ENCODE results near the gene IMMP2L.

The IMMP2L gene

DNA sequence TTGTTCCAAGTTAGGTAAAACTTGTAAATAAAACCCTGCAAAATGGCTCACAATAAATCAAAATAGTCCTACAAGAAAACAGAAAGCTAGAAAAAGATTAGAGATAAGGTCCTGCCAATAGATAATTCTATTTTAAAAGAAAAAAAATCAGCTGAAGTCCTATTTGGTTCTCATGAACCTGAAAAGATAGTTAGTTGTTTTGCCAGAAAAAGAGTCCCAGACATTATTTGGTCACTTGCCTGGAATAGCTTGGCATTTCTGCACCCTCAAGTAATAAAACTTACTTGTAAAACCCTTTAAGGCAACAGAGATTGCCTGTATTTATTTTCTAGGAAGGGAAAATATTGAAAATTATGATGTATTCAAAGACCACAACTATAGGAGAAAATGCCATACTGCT, 423.7 kb downstream of the IMMP2L start:
- DNase-seq = no peak

DNA sequence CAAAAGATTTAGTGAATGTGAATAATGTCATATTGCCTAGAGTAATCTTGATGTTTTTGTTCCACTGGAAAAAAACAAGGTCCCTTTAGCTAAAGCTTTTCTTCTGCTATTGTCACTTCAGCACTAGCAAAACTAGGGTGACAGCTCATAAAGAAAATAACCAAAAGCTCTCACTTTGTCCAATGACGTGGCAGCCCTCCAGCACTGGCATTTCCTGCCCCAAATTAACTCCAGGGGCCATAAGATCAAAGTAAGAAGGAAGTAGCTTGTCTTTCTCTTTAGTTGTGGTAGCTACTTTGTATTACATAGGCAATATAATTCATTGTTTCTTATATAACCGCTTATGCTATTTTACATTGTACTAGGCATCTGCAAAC, 424.1 kb downstream of the IMMP2L start:
- DNase-seq = peak; percentile 61

DNA sequence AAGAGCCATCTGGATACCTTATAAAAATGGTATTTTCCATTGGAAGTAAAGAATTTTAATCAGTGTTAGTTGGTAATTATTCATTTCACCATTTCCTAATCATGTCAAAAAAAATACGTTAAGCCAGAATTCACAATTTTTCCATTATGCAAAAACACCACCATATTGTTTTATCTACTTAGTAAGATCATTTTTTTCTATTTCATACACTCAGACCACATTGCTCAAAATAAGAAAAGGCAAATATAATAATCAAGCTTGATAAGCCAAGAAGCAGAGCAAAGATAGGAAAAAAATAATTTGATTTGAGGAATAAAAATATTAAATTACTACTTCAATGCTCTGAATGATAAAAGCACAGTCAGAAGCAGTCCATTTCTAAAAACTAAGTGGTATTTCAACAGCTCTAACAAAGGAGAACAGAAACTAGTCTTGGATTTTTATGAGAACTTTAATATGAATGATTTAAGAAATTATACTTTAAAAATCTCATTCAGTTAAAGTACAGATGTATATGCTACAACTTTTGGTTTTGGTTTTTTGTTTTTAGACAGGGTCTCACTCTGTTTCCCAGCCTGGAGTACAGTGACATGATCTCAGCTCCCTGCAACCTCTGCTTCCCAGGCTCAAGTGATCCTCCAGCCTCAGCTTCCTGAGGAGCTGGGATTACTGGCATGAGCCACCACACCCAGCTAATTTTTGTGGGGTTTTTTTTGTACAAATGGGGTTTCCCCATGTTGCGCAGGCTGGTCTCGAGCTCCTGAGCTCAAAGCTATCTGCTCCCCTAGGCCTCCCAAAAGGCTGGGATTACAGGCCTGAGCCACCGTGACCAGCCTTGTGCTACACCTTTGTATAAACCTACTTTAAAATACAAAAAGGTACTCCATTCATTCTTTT, 424.7 kb downstream of the IMMP2L start:
- DNase-seq = peak; percentile 30

DNA sequence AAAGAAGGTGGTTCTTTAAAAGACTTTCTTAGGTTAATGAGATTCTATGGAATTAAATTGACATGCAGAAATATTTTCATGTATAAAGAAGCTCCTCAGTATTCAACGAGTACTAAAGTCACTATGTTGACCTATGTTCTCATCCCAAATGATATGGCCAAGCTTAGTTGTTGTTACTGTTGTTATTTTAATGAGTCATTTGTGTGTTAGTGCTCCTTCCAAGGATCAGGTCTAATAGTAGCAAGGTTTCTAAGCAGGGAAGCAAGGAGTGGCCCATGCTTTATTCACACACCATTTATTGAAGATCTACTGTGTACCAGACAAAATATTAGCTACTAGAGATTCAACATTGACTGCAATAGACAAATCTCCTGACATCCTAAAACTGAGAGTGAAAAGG, 429.5 kb downstream of the IMMP2L start:
- no peak for DNase-seq

DNA sequence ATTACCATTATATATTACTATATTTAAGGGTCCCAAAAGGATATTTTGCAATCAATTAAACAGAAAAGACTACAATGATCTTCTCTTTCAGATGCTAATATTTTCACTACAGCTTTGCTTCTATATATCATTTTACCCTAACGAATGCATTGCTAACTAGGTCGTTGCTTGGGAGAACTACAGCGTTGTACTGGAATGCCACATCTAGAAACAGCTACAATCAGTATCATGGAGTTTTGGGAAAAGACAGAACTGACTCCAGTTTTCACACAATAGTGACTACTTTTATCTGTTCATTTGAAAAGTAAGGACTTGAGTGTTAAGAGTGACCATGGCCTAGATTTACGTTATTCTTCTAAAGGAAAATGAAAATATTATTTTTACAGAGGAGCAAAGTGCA, 432.9 kb downstream of the IMMP2L start:
- DNase-seq = no peak

DNA sequence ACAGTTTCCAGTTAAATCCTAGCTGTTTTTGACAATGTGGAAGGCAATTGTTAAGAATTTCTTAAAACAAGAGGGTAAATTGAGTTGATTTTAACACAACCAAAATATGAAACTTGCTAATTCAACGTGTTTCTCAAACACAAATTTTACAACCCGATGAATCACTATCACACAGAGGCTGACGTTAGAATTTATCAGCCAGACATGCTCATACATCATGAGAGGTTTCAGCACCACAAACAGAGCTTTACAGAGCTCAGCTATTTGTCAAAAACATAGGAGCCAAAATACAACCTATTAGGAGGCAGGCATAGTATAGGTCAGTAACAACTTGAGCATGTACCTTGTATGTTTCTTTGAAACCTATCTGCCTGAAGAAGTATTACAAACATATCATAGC, 435.3 kb downstream of the IMMP2L start:
- no peak for DNase-seq

DNA sequence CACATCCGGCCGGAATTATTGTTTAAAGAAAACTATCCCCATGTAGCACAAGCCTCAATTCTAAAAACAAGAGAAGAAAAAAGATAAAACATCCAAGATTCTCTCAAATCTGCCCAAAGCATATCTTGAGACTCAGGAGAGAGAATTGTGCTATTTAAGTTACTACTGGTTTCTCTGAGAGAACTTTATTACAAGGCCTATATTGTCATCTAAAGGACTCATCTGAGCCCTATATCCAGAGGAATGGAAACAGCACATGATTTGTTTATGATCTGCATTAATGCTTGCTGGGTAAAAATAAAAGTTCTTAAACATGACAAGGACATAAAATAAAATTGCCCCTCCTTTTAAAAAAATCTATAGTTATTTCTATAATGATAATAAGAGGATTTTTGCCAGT, 446.3 kb downstream of the IMMP2L start:
- no peak for DNase-seq

DNA sequence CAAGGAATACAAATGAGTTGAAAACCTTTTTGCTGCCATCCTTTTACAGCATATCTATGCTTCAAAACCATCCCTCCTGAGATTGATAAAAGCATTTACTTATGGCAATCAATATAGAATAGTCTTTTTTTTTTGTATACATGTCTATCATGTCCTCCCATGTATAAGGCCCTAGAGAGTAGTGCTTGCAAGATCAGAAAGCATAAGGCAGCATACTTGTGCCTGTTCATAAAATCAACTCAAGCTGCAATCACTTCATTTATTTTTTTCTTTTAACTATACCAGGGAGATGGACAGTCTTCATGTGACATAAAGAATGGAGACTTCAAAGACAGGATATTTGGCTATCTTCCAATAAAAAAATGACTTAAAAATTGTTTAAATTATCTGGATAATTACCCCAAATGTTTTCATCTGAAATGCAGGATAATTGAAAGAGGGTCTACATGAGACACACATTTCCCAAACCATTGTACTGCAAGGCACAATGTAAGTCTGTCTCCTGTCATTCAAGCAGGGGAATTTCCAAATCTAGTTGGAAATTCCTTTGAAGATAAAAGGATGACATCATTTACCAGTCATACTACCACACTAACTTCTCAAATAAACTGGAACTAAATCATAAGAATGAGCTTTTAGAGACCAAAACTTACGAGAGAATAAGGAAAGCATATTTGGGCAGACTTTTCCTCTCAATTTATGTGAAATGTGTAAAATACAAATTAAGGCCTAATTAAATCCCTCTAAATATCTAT, 448.9 kb downstream of the IMMP2L start:
- DNase-seq = no peak

DNA sequence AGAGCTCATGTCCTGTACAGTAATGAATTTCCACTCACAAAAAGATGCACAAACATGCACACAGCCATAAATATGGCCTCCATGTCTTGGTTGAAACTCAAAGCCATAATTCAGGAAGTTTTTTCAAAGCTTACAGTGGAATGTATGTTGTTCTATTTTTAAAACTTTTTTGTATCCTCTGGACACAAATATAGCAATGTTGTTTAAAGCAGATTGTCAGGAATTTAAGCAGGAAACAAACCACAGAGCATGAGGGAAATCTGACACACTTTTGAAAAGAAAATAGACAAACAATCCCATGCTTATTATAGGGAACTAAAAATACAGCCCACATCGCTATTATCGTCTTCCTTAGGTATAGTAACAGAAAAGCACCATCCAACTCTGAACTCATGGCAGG, 449.9 kb downstream of the IMMP2L start:
- no peak for DNase-seq

DNA sequence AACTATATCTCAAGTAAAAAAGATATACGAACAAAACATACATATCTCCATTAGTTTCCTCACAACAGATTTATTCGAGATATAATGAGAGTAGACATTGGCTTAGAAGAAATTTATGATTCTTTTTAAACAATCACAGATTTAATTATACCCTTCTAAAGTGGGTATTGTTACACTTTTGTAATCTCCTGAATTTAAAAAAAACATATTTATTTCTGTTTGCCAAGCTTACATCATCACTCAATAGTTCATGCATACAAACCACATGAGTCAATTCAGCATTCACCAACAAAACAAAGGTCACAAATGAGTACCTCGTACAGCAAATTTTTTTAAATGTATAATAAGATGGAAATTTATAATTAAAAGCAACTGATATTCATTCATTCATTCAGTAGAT, 453.8 kb downstream of the IMMP2L start:
- DNase-seq = no peak

DNA sequence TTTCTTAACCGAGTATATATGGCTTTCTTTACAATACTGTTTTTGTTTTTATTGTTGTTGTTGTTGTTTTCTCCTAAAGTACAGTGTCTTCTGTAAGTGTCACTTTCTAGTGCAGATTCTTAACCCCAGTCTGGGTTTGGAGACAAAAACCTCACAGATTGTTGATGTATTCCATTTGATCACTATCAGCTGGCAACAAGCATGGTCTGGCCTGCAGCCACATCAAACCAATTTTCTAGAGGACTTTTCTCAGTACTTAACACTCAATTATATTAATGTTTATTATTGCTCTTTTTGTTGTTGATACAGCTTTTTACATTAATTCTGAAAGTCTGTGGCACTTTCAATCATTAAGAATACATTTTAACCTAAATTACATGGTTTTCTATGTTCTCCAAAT, 454.3 kb downstream of the IMMP2L start:
- DNase-seq = no peak

DNA sequence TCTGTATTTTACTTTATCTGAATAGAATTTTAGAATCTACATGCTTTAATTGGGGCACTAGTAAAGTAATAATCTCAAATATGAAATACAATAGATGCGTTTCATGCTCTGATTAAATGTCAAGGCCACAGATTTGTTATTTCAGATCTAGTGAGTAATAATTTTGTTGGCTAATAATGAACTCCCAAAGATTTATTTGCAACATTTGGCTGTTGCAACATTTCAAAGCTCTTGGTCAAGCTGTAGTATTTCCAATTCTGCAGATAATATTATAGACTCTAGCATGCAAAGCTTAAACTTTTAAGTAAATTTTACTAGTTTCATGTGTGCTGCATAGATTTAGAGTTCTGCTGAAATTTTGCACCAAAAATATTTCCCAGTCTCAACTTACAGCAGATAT, 454.7 kb downstream of the IMMP2L start:
- no peak for DNase-seq

DNA sequence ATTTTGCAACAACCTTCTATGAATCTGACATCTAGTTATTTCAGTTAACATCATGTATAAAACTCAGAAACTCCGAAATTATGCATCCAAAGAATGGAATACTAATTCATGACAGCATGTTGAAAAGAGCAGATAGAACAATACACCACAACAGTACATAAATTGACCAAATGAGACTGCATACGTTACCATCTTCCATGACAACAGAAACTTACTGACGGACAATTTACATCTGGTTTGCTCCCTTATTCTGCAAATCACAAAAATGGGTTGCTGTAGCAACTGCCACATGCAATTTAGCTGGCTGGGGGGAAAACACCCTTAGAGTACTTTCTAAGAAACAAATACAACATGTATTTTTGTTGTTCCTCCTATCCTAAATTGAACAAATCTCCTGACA, 457.0 kb downstream of the IMMP2L start:
- DNase-seq = no peak

DNA sequence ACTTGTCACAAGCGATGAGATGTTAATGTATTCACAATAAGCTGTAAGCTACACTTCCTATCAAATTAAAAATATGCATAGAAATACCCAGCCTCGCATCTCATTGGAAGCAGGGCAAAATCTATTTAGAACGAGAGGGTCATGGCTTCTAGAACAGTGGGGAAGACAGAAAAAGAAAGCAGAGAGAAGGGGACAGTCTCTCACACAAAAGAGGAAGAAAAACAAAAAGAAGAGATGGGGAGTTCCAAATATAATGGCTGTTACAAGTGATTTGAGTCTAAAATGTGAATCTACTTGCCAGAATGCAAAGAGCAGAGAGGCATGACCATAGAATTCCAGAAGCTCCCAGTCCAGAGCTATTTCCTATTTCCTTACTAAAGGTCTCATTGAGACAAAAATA, 457.6 kb downstream of the IMMP2L start:
- no peak for DNase-seq

DNA sequence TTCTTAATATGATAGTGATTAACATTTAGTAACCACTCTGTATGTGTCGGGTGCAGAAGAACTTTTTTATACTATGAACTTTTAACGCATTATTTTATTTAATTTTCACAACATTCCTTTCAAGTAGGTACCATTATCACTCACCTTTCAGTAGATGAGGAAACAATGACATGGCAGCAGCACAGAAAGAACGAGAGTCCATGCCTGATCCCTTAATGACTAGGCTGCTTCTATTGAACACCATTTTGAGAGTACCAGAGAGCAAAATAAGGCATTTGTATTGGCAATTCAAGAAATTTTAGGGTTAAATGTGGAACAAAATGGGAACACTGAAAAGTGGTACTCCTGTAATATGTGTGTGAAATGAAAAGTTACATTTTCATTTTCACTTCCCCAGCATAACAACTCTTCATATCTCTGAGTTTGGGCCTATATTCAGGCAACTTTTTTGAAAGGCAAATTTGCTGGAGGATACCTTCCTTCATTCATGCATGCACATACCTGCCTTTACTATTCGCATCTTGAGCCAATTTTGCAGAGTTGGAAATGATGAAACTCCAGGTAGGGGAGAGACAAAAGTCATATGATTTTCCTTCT, 458.5 kb downstream of the IMMP2L start:
- DNase-seq = no peak

DNA sequence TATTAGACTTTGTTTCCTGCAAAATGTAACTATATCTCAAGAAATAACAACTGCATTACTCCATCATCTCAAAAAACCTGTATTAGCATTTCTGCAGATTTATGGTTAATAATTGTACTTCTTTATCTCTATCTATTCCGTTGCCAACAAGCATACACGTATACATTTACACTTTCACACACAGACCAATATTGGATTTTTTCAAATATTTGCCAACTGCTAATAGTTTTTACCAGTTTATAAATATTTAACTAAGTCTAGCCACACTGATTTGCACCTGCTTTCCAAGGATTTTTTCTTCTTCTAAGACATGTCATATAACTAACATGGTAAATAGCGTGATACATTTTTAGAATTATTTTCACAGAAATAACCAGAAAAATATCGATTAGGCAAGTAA, 459.2 kb downstream of the IMMP2L start:
- DNase-seq = no peak

DNA sequence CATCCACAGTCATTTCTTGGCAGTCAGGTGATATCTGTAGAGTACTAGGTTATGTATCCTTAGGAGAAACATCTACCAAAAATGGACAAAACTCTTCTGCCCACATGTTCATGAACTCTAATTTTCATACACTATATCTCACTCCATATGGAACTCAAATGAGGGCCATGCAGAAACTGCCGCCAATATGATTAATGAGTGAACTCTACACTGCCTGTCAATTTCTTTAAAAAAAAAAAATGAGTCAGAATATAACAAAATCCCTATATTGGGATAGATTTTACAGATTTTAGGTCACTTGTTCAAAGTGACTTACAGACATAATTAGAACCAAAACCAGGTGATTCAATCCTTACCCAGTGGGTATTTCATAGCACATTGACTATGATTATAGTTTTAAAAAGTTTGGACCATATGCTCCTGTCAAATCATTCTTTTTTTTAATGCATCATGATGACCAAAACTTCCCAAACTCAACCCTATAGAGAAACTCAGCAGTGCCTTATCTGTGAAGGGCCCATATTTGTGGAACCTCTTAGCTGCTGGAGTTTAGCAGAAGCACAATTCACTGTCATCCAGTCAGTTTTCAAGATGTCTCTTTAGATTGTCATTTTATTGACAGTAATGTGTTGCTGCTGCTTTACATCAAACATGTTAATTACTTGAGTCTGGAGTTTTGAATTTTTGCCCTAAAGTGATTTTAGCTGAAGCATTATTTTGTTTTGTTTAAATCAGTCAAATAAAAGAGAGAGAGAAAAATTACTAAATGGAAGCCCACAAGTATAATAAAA, 460.2 kb downstream of the IMMP2L start:
- DNase-seq = no peak

DNA sequence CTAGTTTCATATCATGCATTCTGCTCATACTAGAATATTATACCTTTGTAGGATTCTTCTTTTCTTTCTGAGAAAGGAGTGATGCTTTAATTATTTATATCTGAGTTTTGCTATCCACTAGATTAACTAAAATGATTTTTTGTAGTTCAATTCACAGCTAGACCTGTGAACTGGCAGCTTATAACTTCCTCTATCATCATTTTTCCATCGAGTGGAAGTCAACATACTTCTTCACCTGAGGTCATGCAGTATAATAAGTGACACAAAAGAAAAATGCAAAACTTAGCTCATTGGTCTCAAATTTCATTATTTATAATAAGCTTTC, 463.4 kb downstream of the IMMP2L start:
- DNase-seq = no peak

DNA sequence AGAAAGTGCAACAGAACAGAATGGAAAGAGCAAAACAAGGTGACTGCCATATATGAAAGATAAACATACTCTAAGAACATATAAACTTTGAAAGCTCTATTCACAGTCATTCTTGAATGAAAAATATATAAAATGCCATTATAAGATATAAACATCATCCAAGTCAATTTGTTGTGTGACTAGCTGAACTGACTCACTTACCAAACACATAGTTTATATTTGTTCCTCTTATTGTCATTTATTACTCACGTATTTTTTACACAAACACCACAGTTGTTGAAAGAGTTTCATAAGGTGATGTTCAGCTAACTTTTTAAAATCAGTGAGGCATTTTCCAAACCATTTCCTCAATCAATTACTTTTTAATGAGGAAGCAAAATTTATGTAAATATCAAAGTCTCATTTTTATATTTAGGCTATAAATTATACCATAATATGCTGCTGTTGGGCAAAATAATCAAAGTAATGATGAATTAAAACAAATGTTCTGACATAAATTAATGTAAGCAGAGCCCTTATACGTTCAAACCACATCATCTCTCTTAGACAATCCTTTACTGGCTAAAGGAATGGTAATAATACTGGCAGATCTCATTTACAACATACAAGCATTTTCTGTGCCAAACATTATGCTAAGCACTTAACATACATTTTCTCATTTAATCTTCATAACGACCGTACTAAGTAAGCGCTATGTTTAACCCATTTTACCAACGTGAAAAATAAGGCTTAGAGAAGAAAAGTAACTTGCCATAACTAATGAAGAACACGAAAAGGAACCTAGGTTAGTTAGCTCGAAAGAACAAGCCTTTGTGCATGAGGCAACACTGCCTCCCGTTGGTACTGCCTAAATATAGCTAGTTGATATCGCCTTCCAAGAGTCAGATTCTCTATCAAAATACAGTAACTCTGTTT, 464.0 kb downstream of the IMMP2L start:
- peak; percentile 50 for DNase-seq

DNA sequence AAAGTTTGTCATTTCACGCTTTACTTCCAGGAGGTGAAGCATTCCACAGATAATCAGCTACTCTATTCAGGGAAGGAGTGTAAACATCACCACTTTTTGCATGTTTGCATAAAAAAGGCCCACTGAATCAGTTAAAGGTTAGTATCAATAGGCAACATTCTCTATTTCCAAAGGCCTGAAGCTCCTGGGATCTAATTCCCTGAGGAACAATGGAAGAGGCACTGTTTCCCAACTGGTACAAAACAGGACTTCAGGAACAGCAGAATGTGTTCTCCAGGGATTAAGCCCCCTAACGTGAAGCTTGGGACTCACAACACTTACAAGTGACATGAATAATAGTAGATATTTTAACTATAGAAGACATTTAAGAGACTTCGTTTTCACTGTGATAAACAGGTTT, 465.3 kb downstream of the IMMP2L start:
- no peak for DNase-seq

DNA sequence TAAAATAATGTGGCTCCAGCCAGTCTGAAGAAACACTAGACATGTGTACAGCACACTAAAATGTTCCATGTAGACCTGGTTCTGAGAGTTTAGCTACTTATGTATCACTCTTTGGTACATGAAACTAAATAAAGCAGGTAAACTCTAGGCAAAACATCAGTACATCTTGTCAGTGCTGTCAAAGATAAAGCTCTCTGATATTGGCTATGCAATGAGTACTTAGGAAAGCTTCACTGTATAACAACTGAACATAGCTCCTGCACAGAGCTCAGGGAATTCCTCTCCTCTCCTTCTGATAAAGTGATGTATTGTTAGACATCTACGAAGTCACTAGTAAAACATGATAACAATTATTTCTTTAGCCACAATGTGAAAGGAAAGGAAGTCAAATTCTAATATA, 467.9 kb downstream of the IMMP2L start:
- no peak for DNase-seq

DNA sequence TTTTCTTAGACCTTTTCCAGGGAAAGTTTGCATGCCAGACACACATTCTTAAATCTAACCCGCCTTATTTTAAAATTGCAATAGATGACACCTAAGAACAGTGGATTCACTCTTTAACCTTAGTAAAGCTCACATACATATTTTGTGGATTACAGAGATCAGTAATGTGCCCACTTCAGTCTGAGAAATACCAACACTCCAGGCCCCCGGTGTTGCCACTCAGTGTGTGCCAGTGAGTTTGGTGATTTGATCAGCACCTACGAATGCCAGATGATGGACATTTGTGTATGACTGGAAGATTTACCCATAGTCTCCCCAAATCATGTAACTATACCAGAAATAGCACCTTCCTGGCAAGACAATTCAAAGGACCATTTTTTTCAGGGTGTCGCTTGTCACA, 468.8 kb downstream of the IMMP2L start:
- no peak for DNase-seq

Measured in CD4-positive, alpha-beta T cell treated with Interleukin-21 for 1 hour (primary cell).